ENCODE results near the gene SGIP1. TPM values are rescaled to one million over a fixed set of nuclear protein-coding genes. Genes with fewer than 3 reads are reported as not detected.

SGIP1 gene
- total and polyA plus RNA-seq, 2 of the 8 experiments (the other 6 are each of a cell fraction or from before 2014, with no cell fraction given), result 1.4 to 2.1 TPM

- H3K4ac ChIP-seq (replicated peaks; ENCODE audit: insufficient read length, low read depth, low read length), result no peak overlapping the region
- H3K14ac ChIP-seq (ENCODE audit: insufficient read length), result no peak overlapping the region
- H3K9ac ChIP-seq (replicated peaks in 1 of 4; ENCODE audit: extremely low read depth in 1 of 4, low read depth in 3 of 4, low read length in 3 of 4), result no peak overlapping the region
- H3K27ac ChIP-seq (ENCODE audit: low read depth, low read length), result no peak overlapping the region
- H2BK15ac ChIP-seq (ENCODE audit: low read length), result no peak overlapping the region
- TF ChIP-seq TAF7 (optimal IDR thresholded peaks at IDR 0.05; ENCODE audit: borderline replicate concordance, low read depth, low read length) (no peak), HDAC6 (IDR thresholded peaks at IDR 0.05; ENCODE audit: low read depth, low read length) (no peak), SIN3A (conservative IDR thresholded peaks at IDR 0.05 in 1 of 2, IDR thresholded peaks at IDR 0.05 in 1 of 2; ENCODE audit: low read depth in 1 of 2, low read length in 2 of 2) (no peak), KDM1A (IDR thresholded peaks at IDR 0.05; ENCODE audit: borderline replicate concordance, low read length) (no peak), JUN (IDR thresholded peaks at IDR 0.05; ENCODE audit: low read depth, low read length) (no peak), SP1 (IDR thresholded peaks at IDR 0.05; ENCODE audit: low read depth, low read length) (no peak), RFX5 (IDR thresholded peaks at IDR 0.05; ENCODE audit: borderline replicate concordance, low read depth, low read length) (no peak)
- no peak overlapping the region for H4K8ac ChIP-seq (ENCODE audit: extremely low read depth, insufficient read depth, low read length)
- FAIRE-seq (no peak), DNase-seq (ENCODE audit: low read depth in 1 of 2, low spot score in 2 of 2) (no peak)
- WGBS, 2 experiments (ENCODE audit: extremely low coverage in 1 of 2, insufficient coverage in 1 of 2, insufficient read length in 1 of 2, insufficient replicate concordance in 2 of 2, low coverage in 1 of 2, low lambda C conversion rate in 2 of 2, missing lambda C conversion rate in 1 of 2), result 92% methylated on average over 2 of the region's 2 CpGs; no CpG with 5 or more reads in 1 of the 2 experiments
- no peak overlapping the region for H3K18ac ChIP-seq (ENCODE audit: extremely low read depth, low read length)
- no peak overlapping the region for H3K4me2 ChIP-seq (ENCODE audit: insufficient read depth in 1 of 2, low read depth in 2 of 2, low read length in 2 of 2)
- no peak overlapping the region for H4K91ac ChIP-seq (replicated peaks; ENCODE audit: insufficient read length, low read length)
- H4K20me1 ChIP-seq (replicated peaks in 1 of 2; ENCODE audit: control insufficient read depth in 1 of 2, insufficient read depth in 2 of 2, low read length in 2 of 2), result no peaks in the 10 kb centered on the region
- H2AFZ ChIP-seq (ENCODE audit: low read length), result no peak overlapping the region
- H2AK5ac ChIP-seq (ENCODE audit: low read depth, low read length), result no peak overlapping the region
- POLR2A ChIA-PET (ENCODE audit: partially characterized antibody), result no interaction called here
- CTCF ChIA-PET (ENCODE audit: partially characterized antibody), result no interaction called here
- H3K27me3 ChIP-seq (replicated peaks in 1 of 4; ENCODE audit: control insufficient read depth in 3 of 4, extremely low read depth in 1 of 4, insufficient read depth in 3 of 4, low read length in 3 of 4), result no peaks in the 10 kb centered on the region
- H2BK120ac ChIP-seq (replicated peaks; ENCODE audit: low read depth, low read length), result no peak overlapping the region
- H3K9me3 ChIP-seq (ENCODE audit: insufficient read depth in 2 of 2, low read depth in 1 of 2, low read length in 1 of 2), result no peaks in the 10 kb centered on the region
- no peak overlapping the region for H3K4me3 ChIP-seq (ENCODE audit: extremely low read depth in 1 of 4, insufficient read depth in 2 of 4, low read depth in 3 of 4, low read length in 4 of 4)
- no peaks in the 10 kb centered on the region; the same call in 1 of the 2 replicates for H3K23me2 ChIP-seq (ENCODE audit: low read depth, low read length)
- H3K23ac ChIP-seq (ENCODE audit: insufficient read length), result no peak overlapping the region
- H3K36me3 ChIP-seq (ENCODE audit: control insufficient read depth in 2 of 4, insufficient read depth in 4 of 4, low read length in 3 of 4), result no peaks in the 10 kb centered on the region
- H3K56ac ChIP-seq (replicated peaks; ENCODE audit: insufficient read length, low read depth, low read length), result no peak overlapping the region
- no peaks in the 10 kb centered on the region for H3K79me1 ChIP-seq (ENCODE audit: low read depth, low read length)
- H3K79me2 ChIP-seq (ENCODE audit: control insufficient read depth in 1 of 2, insufficient read depth in 2 of 2, low read length in 2 of 2), result no peaks in the 10 kb centered on the region
- no peak overlapping the region for H4K5ac ChIP-seq (ENCODE audit: insufficient read length, low read depth, low read length)
- H3K4me1 ChIP-seq (replicated peaks in 1 of 4; ENCODE audit: control insufficient read depth in 3 of 4, insufficient read depth in 4 of 4, low read length in 3 of 4), result peaks cover 0 to 5% (median 2%) of the 10 kb centered on the region in 4 experiments; a peak in 2 of 7 replicates
- H2BK5ac ChIP-seq (ENCODE audit: low read depth, low read length), result no peak overlapping the region
- H2BK12ac ChIP-seq (ENCODE audit: low read depth, low read length), result no peak overlapping the region
- no peak overlapping the region for H2BK20ac ChIP-seq (ENCODE audit: low read length)
These were observed 115.1 kb downstream of the SGIP1 start for GRCh38 chr1:66648901-66649595.
